HS-27A (cell line): ENCODE results near the gene GUCY2F.

Experiments
- DNase-seq: peaks from one replicate; pipeline ENCODE4 v3.0.0-alpha.2; 2012; ENCODE audit warnings: low read depth, missing footprints

GUCY2F gene

GRCh38 chrX:109393859-109394258 is 88.0 kb downstream of the GUCY2F start:
- no peak for DNase-seq

- no peak for DNase-seq
These were observed 89.0 kb downstream of the GUCY2F start for GRCh38 chrX:109392895-109393294.

GRCh38 chrX:109390556-109390955 is 91.3 kb downstream of the GUCY2F start:
- no peak for DNase-seq

- DNase-seq: no peak
These were observed 92.0 kb downstream of the GUCY2F start for GRCh38 chrX:109389917-109390316.

- DNase-seq: no peak
These were observed 97.2 kb downstream of the GUCY2F start for GRCh38 chrX:109384699-109385098.

- no peak for DNase-seq
These were observed 99.6 kb downstream of the GUCY2F start for GRCh38 chrX:109382332-109382731.

- DNase-seq: no peak
These were observed 103.6 kb downstream of the GUCY2F start for GRCh38 chrX:109378281-109378680.

- no peak for DNase-seq
These were observed 107.5 kb downstream of the GUCY2F start for GRCh38 chrX:109374262-109374960.

GRCh38 chrX:109373468-109373867 is 108.4 kb downstream of the GUCY2F start:
- DNase-seq: no peak

- DNase-seq: no peak
These were observed 109.2 kb downstream of the GUCY2F start for GRCh38 chrX:109372716-109373115.

- no peak for DNase-seq
These were observed 109.6 kb downstream of the GUCY2F start for GRCh38 chrX:109372291-109372690.

- no peak for DNase-seq
These were observed 119.8 kb downstream of the GUCY2F start for GRCh38 chrX:109362101-109362500.

GRCh38 chrX:109360301-109360700 is 121.6 kb downstream of the GUCY2F start:
- DNase-seq: no peak

- no peak for DNase-seq
These were observed 124.2 kb downstream of the GUCY2F start for GRCh38 chrX:109357706-109358105.

- no peak for DNase-seq
These were observed 125.2 kb downstream of the GUCY2F start for GRCh38 chrX:109356684-109357083.

GRCh38 chrX:109352066-109352588 is 129.8 kb downstream of the GUCY2F start:
- DNase-seq: no peak

GRCh38 chrX:109351557-109351956 is 130.3 kb downstream of the GUCY2F start:
- DNase-seq: no peak

- no peak for DNase-seq
These were observed 131.3 kb downstream of the GUCY2F start for GRCh38 chrX:109350551-109350950.

- DNase-seq: no peak
These were observed 131.8 kb downstream of the GUCY2F start for GRCh38 chrX:109350051-109350450.

- peak; percentile 57 for DNase-seq
These were observed 134.3 kb downstream of the GUCY2F start for GRCh38 chrX:109347632-109348031.

GRCh38 chrX:109346491-109346890 is 135.4 kb downstream of the GUCY2F start:
- DNase-seq: no peak

- DNase-seq: no peak
These were observed 136.0 kb downstream of the GUCY2F start for GRCh38 chrX:109345856-109346255.

- DNase-seq: no peak
These were observed 137.2 kb downstream of the GUCY2F start for GRCh38 chrX:109344678-109345077.

GRCh38 chrX:109344101-109344500 is 137.8 kb downstream of the GUCY2F start:
- no peak for DNase-seq
